HG02571 (cell line): ENCODE measurements around the gene CACHD1.
"Not testable (repeated sequence)": the region's sequence is repeated elsewhere in the genome, so short reads cannot be mapped to it uniquely, and the experiment has no call there.

ENCODE experiments used
- ATAC-seq: cut with Tn5 transposase; IDR thresholded peaks from one replicate; pipeline ENCODE4 v1.9.1; 2021; ENCODE audit warnings: mild to moderate bottlenecking, moderate library complexity; ENCODE audit not compliant: unreplicated experiment

CACHD1 gene

DNA sequence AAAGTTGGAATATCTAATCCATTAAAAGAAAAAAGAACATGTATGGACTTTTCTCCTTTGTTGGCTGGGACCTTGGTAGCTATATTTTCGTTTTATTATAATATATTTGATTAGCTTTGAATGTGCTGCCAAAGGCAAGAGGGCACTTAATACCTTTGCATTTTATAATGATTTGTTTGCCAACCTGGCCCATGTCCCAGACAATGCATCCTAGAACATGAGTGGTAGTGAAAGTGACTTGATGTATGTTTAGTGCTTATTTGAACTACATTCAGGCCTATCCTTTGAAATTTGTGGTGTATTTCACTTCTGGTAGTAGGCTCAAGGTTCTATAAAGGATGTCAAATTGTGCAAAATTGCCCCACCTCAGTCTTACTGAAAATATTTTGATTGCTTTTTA lies 25.9 kb downstream of the CACHD1 start:
- ATAC-seq: no peak

- no peak for ATAC-seq
Measured at GRCh38 chr1:64496606-64497005, 26.7 kb downstream of the CACHD1 start.

DNA sequence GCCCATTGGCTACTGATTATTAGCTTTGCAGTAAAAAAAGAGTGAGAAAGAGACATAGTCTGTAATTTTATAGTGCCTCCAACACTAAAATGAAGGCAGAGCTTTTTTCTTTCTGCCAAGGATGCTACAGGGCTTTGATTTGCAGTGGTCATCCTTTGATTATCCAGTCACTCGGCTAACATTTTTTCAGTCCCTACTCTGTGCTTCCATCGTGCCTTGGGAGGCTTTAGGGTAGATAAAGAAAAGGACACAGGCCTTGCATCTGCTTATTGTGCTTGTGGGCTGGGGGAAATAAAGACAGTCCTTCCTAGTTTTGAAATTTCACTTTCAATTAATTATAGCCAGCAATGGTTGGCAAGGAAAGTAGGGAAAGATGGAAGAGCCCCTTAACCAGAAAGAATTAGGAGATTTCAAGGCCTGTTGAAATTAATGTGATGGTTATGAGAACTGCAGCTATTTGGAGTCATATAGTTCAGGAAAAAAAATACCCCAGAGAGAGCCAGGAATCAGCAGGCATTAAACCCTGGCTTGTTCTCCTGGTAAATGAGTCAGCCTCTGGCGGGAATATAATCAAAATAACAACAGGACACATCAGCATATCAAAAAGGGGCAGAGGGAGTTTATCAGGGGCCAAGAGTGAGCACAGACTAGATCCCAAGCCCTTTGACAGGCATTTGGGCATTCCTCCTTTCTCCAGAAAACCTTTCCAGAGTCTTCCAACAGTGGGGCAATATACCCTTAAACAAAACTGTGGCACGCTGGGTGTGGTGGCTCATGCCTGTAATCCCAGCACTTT lies 27.4 kb downstream of the CACHD1 start:
- ATAC-seq: no peak

DNA sequence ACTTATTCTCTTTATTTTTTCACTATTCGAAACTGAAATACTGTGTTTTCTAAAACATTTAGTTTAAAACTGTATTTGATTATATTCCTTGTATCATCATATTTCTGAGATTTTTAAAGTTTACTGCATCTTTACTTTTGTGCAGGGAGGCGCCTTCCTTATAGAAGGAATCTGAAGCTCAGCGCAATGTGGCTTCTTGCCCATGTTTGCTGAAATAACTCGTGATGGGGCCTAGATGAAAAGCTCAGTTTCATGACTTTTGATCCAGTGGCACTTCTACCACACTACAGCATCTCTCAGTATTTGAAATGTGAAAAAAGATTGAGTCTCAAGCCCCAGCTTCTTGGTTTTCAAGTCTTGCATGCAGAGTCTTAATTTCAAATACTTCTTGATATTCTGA lies 28.4 kb downstream of the CACHD1 start:
- no peak for ATAC-seq

GRCh38 chr1:64499011-64499410 lies 29.1 kb downstream of the CACHD1 start:
- ATAC-seq: no peak

DNA sequence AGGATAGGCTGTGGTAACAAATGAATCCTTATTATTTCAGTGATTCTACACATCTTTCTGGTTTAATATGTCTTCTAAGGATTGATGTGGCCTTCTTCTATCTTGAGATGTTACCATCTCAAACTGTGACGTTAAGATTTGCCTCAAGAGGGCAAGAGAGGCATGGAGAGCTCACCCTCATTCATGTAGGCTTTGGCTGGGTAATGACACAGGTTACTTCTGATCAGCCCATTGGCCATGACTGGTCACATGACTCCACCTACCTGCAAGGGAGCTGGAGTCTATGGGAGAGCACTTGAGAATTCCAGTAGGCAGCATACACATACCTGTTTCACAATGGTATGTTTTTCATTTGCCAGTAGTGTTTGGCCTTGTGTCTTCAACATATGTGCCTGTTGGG lies 30.0 kb downstream of the CACHD1 start:
- no peak for ATAC-seq

GRCh38 chr1:64502083-64502482 lies 32.2 kb downstream of the CACHD1 start:
- no peak for ATAC-seq

DNA sequence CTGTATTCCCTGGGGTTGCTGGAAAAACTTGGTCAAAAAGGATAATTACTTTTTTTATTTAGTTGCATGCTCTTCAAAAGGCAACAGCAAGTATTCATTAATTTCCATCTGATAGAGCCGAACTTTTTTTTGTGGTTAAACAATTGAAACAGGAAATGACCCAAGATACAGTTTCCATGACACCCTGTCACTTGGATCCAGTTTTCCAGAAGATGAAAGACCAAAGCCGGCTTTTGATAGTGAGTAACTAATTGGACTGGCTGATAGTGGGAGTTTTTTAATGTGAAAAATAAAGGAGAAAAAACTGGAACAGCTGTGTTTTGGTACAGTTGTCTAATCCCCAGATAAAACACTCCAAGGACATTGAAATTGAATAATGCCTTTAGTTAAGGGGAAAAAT lies 33.0 kb downstream of the CACHD1 start:
- ATAC-seq: no peak

- no peak for ATAC-seq
Measured at GRCh38 chr1:64505232-64505943, 35.5 kb downstream of the CACHD1 start.

GRCh38 chr1:64505944-64506655 lies 36.2 kb downstream of the CACHD1 start:
- no peak for ATAC-seq

DNA sequence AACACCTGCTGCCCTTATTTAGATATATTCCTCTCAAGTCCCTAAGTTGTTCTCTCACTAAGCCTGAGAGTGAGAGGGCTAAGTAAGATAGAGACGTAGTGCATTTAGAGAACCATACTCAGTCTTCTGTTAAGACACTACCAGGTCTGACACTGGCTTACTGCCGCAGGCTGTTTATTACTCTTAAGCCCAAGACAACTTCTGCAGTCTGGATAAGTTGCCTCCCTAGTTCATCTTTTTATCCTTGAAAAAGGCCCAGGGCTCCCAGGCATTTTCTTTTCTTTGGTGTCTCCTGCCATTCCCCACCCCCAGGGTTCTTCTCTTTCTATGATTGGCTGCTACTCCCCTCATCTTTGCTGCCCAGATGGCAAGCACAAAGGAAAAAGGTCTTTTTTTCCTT lies 38.7 kb downstream of the CACHD1 start:
- no peak for ATAC-seq

- no peak for ATAC-seq
Measured at GRCh38 chr1:64511044-64511443, 41.1 kb downstream of the CACHD1 start.

DNA sequence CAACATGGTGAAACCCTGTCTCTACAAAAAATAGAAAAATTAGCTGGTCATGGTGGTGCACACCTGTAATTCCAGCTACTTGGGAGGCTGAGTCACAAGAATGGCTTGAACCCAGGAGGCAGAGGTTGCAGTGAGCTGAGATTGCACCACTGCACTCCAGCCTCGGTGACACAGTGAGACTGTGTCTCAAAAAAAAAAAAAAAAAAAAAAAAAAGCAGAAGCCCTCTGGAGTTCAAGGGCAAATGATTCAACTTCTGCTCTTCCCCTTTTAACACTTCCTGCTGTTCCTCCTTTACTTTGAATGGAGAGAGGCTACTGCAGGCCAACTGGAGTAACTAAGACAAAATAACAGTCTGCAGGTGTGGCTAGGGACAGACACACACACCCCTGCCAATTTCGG lies 42.3 kb downstream of the CACHD1 start:
- ATAC-seq: not testable (repeated sequence)

DNA sequence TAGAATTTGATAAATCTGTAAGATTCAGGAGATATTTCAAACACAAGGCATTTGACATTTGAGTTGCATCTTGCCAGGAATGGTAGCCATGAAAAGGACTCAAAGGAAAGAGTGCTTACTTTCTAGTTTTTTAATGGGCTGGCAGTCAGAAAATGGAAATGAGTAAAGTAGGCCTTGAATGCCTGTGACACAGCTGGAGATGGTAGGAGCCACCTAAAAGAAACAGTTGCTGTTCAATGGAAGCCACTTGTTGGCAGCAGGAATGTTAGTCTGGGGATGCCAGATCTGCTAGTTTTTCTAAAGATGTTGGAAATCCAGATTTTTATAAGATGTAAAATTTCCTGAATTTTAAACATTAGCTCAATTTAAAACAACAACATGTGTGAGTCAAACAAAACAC lies 43.6 kb downstream of the CACHD1 start:
- no peak for ATAC-seq

- no peak for ATAC-seq
Measured at GRCh38 chr1:64514197-64514765, 44.4 kb downstream of the CACHD1 start.

- ATAC-seq: no peak
Measured at GRCh38 chr1:64515427-64515826, 45.5 kb downstream of the CACHD1 start.

- no peak for ATAC-seq
Measured at GRCh38 chr1:64516301-64516700, 46.4 kb downstream of the CACHD1 start.

- ATAC-seq: no peak
Measured at GRCh38 chr1:64516803-64517568, 47.1 kb downstream of the CACHD1 start.

GRCh38 chr1:64517640-64518039 lies 47.7 kb downstream of the CACHD1 start:
- ATAC-seq: no peak

DNA sequence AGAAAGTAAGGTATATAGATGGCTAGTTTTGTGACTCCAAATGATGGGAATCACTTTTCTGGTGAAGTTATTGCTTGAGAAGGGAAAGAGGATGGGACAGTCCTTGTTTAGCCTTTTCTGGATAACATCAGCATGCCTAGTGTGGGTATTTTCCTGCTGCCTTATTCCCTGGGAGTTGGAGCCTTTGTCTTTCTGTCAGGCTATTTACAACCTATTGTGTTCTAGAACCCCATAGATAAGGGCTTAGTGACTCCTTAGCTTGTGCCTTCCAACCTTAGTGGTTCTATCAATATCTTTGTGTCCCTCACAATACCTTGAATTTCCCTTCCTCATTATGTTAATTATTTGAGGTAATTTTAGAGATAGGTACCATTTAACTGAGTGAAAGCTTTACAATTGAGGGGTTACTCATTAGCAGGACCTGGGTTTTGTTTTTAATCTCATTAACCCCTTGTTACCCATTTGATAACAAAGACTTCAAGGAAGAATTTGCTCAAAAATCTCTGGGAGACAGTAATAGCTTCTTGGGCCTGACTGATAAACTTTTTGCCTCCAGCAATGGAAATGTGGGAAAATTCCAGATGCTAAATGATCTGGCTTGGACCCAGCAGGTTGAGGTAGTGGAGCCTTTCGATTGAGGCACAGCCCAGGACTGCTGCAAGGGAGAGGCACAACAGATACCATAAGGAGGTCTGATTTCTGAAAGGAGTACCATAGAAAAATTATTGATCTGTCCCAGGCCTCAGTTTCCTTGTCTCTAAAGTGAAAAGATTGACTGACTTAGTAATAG lies 49.0 kb downstream of the CACHD1 start:
- ATAC-seq: no peak
